HCT116 (cell line): ENCODE data around the gene NECAB2.

ENCODE experiments used
- CBX3 ChIP-seq: IDR thresholded peaks from 2 replicates; pipeline ENCODE4 v1.6.1; 2012; ENCODE audit warnings: low read depth
- CEBPB ChIP-seq: IDR thresholded peaks from 2 replicates; pipeline ENCODE4 v1.6.1; 2012; ENCODE audit warnings: low read depth
- EZH2 ChIP-seq: fragments of 200-600 bp; sonication (generic); IDR thresholded peaks from 2 replicates; pipeline ENCODE4 v1.6.1; 2017; ENCODE audit warnings: antibody characterized with exemption, mixed run types
- JUND ChIP-seq: IDR thresholded peaks from 2 replicates; pipeline ENCODE4 v1.6.1; 2012
- POLR2A ChIP-seq: IDR thresholded peaks from 2 replicates; pipeline ENCODE4 v1.7.0; 2011; ENCODE audit warnings: borderline replicate concordance; ENCODE audit not compliant: insufficient read depth, insufficient read length; ENCODE audit errors: extremely low read depth
- POLR2AphosphoS5 ChIP-seq: IDR thresholded peaks from 2 replicates; pipeline ENCODE4 v1.6.1; 2011; ENCODE audit warnings: mild to moderate bottlenecking, low read depth, low read length, moderate library complexity
- SIN3A ChIP-seq: IDR thresholded peaks from 2 replicates; pipeline ENCODE4 v1.6.1; 2012; ENCODE audit warnings: low read depth
- TCF7L2 ChIP-seq: IDR thresholded peaks from 2 replicates; pipeline ENCODE4 v1.7.0; 2011; ENCODE audit warnings: borderline replicate concordance, inconsistent platforms; ENCODE audit not compliant: insufficient read depth, insufficient read length; ENCODE audit errors: extremely low read depth
- TF ChIP-seq, protein P1 (sequence below), 3 experiments: fragments of 200-600 bp in 1 of 3; sonication (generic) in 1 of 3; IDR thresholded peaks in 2 of 3; conservative IDR thresholded peaks in 1 of 3; 2 replicates each; pipeline ENCODE4 v1.5.1; 2012 to 2017; ENCODE audit warnings: low read depth in 2 of 3, low read length in 2 of 3, antibody characterized with exemption in 1 of 3, borderline replicate concordance in 1 of 3, control low read depth in 1 of 3, mild to moderate bottlenecking in 1 of 3, mixed read lengths in 1 of 3, mixed run types in 1 of 3, moderate library complexity in 1 of 3; ENCODE audit not compliant: insufficient read depth in 1 of 3
- TF ChIP-seq, protein P2 (sequence below): IDR thresholded peaks from 2 replicates; pipeline ENCODE4 v1.6.1; 2012

DNA sequence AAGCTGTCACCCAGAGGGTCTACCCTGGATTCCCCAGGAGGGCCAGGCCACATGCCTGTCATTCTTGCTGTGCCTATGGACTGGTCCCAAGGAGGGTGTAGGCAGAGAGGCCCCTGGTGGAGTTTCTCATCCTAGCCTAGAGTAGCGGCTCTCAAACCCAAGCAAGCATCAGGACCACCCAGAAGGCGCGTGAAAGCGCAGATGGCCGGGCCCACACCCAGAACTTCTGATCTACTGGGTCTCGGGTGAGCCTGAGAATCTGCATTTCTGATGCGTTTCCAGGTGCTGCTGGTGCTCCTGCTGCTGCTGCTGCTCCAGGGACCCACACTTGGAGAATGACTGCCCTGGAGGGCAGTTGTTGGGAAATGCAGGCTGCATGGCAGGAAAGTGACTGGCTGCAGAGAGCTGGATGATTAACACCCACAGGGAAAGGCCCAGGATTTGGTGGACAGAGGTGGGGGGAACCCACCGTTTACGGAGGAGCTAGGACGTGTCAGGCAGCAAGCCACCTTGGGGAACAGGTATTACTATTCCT lies 24.5 kb upstream of the NECAB2 start:
- TF ChIP-seq, protein P1, sequence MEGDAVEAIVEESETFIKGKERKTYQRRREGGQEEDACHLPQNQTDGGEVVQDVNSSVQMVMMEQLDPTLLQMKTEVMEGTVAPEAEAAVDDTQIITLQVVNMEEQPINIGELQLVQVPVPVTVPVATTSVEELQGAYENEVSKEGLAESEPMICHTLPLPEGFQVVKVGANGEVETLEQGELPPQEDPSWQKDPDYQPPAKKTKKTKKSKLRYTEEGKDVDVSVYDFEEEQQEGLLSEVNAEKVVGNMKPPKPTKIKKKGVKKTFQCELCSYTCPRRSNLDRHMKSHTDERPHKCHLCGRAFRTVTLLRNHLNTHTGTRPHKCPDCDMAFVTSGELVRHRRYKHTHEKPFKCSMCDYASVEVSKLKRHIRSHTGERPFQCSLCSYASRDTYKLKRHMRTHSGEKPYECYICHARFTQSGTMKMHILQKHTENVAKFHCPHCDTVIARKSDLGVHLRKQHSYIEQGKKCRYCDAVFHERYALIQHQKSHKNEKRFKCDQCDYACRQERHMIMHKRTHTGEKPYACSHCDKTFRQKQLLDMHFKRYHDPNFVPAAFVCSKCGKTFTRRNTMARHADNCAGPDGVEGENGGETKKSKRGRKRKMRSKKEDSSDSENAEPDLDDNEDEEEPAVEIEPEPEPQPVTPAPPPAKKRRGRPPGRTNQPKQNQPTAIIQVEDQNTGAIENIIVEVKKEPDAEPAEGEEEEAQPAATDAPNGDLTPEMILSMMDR (IDR thresholded peaks at IDR 0.05 in 2 of 3, conservative IDR thresholded peaks at IDR 0.05 in 1 of 3; ENCODE audit: borderline replicate concordance in 1 of 3, insufficient read depth in 1 of 3, low read depth in 2 of 3, low read length in 2 of 3): no peak
- TF ChIP-seq POLR2AphosphoS5 (no peak), EZH2 (no peak), JUND (no peak), CBX3 (no peak), CEBPB (no peak), TCF7L2 (no peak), POLR2A (no peak), SIN3A (no peak)
- TF ChIP-seq, protein P2, sequence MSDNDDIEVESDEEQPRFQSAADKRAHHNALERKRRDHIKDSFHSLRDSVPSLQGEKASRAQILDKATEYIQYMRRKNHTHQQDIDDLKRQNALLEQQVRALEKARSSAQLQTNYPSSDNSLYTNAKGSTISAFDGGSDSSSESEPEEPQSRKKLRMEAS: no peak
